ENCODE measurements around the gene PLXNA3. TPM values are rescaled to one million over a fixed set of nuclear protein-coding genes. Genes with fewer than 3 reads are reported as not detected.

Gene PLXNA3
- total RNA-seq, 2 donors from 2014 or later = 15.7 to 21.0 TPM

- no peaks in the 10 kb centered on the region for H3K4me1 ChIP-seq (replicated peaks)
- H3K4me3 ChIP-seq = no peak overlapping the region
- TF ChIP-seq, protein P1, sequence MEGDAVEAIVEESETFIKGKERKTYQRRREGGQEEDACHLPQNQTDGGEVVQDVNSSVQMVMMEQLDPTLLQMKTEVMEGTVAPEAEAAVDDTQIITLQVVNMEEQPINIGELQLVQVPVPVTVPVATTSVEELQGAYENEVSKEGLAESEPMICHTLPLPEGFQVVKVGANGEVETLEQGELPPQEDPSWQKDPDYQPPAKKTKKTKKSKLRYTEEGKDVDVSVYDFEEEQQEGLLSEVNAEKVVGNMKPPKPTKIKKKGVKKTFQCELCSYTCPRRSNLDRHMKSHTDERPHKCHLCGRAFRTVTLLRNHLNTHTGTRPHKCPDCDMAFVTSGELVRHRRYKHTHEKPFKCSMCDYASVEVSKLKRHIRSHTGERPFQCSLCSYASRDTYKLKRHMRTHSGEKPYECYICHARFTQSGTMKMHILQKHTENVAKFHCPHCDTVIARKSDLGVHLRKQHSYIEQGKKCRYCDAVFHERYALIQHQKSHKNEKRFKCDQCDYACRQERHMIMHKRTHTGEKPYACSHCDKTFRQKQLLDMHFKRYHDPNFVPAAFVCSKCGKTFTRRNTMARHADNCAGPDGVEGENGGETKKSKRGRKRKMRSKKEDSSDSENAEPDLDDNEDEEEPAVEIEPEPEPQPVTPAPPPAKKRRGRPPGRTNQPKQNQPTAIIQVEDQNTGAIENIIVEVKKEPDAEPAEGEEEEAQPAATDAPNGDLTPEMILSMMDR (IDR thresholded peaks at IDR 0.05) = no peak
- TF ChIP-seq POLR2A (IDR thresholded peaks at IDR 0.05) (no peak), POLR2AphosphoS5 (IDR thresholded peaks at IDR 0.05) (no peak)
- no peak for DNase-seq (ENCODE audit: low spot score)
- no peak overlapping the region for H3K27ac ChIP-seq
- 79% methylated on average over 4 of the region's 10 CpGs for WGBS
- intact Hi-C loops (cut with DNase I) = no loop called here
- no peaks in the 10 kb centered on the region for H3K9me3 ChIP-seq
- no peaks in the 10 kb centered on the region for H3K27me3 ChIP-seq (replicated peaks; ENCODE audit: insufficient read depth)
- H3K36me3 ChIP-seq = no peaks in the 10 kb centered on the region
These were observed 37.7 kb upstream of the PLXNA3 start for GRCh38 chrX:154420402-154420756.

GRCh38 chrX:154426916-154427770 is 30.9 kb upstream of the PLXNA3 start:
- Histone ChIP-seq H3K4me3 (no peak overlapping the region), H3K9me3 (no peaks in the 10 kb centered on the region), H3K27ac (no peak overlapping the region), H3K27me3 (replicated peaks; ENCODE audit: insufficient read depth) (no peaks in the 10 kb centered on the region), H3K4me1 (replicated peaks) (no peaks in the 10 kb centered on the region), H3K36me3 (no peaks in the 10 kb centered on the region)
- DNase-seq (ENCODE audit: low spot score) = no peak
- TF ChIP-seq, protein P1 (IDR thresholded peaks at IDR 0.05) = no peak
- TF ChIP-seq POLR2AphosphoS5 (IDR thresholded peaks at IDR 0.05) (no peak), POLR2A (IDR thresholded peaks at IDR 0.05) (no peak)
- intact Hi-C loops (cut with DNase I) = no loop called here
- 85% methylated on average over 11 of the region's 13 CpGs for WGBS

DNA sequence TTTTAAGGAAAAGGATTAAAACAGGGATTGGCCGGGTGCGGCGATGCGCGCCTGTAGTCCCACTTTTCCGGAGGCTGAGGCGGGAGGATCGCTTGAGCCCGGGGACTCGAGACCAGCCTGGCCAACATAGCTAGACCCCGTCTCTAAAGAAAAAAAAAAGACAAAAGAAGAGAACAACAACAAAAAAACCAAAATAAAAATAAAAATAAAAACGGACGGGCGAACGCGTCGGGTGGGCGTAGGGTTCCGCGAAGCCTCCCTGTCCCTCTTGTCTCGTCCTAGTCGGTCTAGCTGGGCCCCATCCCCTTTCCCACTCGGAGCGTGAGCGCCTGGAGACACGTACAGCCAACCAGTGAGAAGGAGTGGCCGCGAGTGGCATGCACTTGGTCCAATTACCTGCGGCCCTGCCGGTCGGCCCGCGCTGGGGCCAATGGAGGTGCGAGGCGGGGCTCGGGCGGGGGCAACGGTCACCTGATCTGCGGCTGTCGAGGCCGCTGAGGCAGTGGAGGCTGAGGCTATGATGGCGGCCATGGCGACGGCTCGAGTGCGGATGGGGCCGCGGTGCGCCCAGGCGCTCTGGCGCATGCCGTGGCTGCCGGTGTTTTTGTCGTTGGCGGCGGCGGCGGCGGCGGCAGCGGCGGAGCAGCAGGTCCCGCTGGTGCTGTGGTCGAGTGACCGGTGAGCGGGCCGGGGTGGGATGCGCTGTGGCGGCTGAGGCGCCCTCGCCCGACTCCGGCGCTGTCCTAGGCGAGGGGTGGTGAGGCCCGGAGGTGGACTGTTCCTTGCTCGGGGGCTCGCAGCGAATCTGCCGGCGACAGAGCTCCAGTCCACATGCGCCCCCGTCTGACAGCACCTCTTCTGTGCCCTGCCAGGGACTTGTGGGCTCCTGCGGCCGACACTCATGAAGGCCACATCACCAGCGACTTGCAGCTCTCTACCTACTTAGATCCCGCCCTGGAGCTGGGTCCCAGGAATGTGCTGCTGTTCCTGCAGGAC is 29.6 kb upstream of the PLXNA3 start, which contains the start of gene ATP6AP1:
Gene ATP6AP1, plus strand, starts transcription at position 502 of the 996 bp plus-strand sequence. Its CDS starts 16 bp downstream, at position 518.
- DNase-seq (ENCODE audit: low spot score) = peak; percentile 89
- Histone ChIP-seq H3K27me3 (replicated peaks; ENCODE audit: insufficient read depth) (no peaks in the 10 kb centered on the region), H3K9me3 (no peaks in the 10 kb centered on the region), H3K36me3 (no peaks in the 10 kb centered on the region), H3K4me3 (peak within 1 kb of the TSS; percentile 58 to 60), H3K4me1 (replicated peaks) (no peaks in the 10 kb centered on the region), H3K27ac (peak within 1 kb of the TSS; percentile 79 to 82)
- 21% methylated on average over 35 of the region's 87 CpGs for whole genome bisulfite sequencing
- intact Hi-C loops (cut with DNase I) = no loop called here
- TF ChIP-seq, protein P1 (IDR thresholded peaks at IDR 0.05) = peak in 1 of 4 experiments; percentile 9
- peak; percentile 93 for TF ChIP-seq POLR2AphosphoS5 (IDR thresholded peaks at IDR 0.05)
- TF ChIP-seq POLR2A (IDR thresholded peaks at IDR 0.05) = peak; percentile 90

- 86% methylated on average over 2 of the region's 2 CpGs for WGBS
- Histone ChIP-seq H3K9me3 (no peaks in the 10 kb centered on the region), H3K27ac (no peak overlapping the region), H3K27me3 (replicated peaks; ENCODE audit: insufficient read depth) (no peaks in the 10 kb centered on the region), H3K36me3 (no peaks in the 10 kb centered on the region), H3K4me3 (peak overlapping the region in 1 of 2 donors; percentile 60), H3K4me1 (replicated peaks) (no peaks in the 10 kb centered on the region)
- TF ChIP-seq, protein P1 (IDR thresholded peaks at IDR 0.05) = no peak
- TF ChIP-seq POLR2A (IDR thresholded peaks at IDR 0.05) = no peak
- no peak for TF ChIP-seq POLR2AphosphoS5 (IDR thresholded peaks at IDR 0.05)
- DNase-seq (ENCODE audit: low spot score) = no peak
- intact Hi-C loops (cut with DNase I) = no loop called here
These were observed 28.4 kb upstream of the PLXNA3 start for GRCh38 chrX:154429711-154430110.
